ENCODE results near the gene WRNIP1. TPM values are rescaled to one million over a fixed set of nuclear protein-coding genes. Genes with fewer than 3 reads are reported as not detected.

Gene WRNIP1
- total RNA-seq, 1 donor from 2014 or later = 25.3 TPM

- H3K9me3 Mint-ChIP-seq = no peaks in the 10 kb centered on the region
- H2AFZ ChIP-seq (replicated peaks) = no peak overlapping the region
- no peaks in the 10 kb centered on the region for H3K9me3 ChIP-seq (ENCODE audit: low read depth)
- H3K36me3 Mint-ChIP-seq = peaks cover 2% of the 10 kb centered on the region
- no peak overlapping the region for H3K27ac Mint-ChIP-seq
- no peak for DNase-seq (ENCODE audit: low spot score)
- H3K4me2 ChIP-seq = no peak overlapping the region
- H3K4me1 Mint-ChIP-seq = peaks cover 7% of the 10 kb centered on the region
- H3K79me2 ChIP-seq (ENCODE audit: low read depth) = no peaks in the 10 kb centered on the region
- peaks cover 3% of the 10 kb centered on the region for H3K27me3 Mint-ChIP-seq (ENCODE audit: insufficient read depth, low read depth)
- no peak overlapping the region for H3K9ac ChIP-seq
- H3K36me3 ChIP-seq = no peaks in the 10 kb centered on the region
- H3K27ac ChIP-seq = no peak overlapping the region
- TF ChIP-seq, protein P1, sequence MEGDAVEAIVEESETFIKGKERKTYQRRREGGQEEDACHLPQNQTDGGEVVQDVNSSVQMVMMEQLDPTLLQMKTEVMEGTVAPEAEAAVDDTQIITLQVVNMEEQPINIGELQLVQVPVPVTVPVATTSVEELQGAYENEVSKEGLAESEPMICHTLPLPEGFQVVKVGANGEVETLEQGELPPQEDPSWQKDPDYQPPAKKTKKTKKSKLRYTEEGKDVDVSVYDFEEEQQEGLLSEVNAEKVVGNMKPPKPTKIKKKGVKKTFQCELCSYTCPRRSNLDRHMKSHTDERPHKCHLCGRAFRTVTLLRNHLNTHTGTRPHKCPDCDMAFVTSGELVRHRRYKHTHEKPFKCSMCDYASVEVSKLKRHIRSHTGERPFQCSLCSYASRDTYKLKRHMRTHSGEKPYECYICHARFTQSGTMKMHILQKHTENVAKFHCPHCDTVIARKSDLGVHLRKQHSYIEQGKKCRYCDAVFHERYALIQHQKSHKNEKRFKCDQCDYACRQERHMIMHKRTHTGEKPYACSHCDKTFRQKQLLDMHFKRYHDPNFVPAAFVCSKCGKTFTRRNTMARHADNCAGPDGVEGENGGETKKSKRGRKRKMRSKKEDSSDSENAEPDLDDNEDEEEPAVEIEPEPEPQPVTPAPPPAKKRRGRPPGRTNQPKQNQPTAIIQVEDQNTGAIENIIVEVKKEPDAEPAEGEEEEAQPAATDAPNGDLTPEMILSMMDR (IDR thresholded peaks at IDR 0.05) = no peak
- TF ChIP-seq EZH2 (IDR thresholded peaks at IDR 0.05) (no peak), EZH2phosphoT487 (IDR thresholded peaks at IDR 0.05) (no peak)
- no peaks in the 10 kb centered on the region for H4K20me1 ChIP-seq (ENCODE audit: low read depth)
- no peak overlapping the region for H3K4me3 ChIP-seq
- no peaks in the 10 kb centered on the region for H3F3A ChIP-seq (ENCODE audit: low read depth)
- H3K27me3 ChIP-seq = no peaks in the 10 kb centered on the region
- no peak overlapping the region for H3K4me3 Mint-ChIP-seq
- no peaks in the 10 kb centered on the region for H3K4me1 ChIP-seq
Measured at GRCh38 chr6:2834262-2834661, 69.1 kb downstream of the WRNIP1 start.

Other genes with a start within 250 kb of the WRNIP1 start
- gene MYLK4, start 14.5 kb upstream of the WRNIP1 start, total RNA-seq (ENCODE audit: low replicate concordance) = 0.25 TPM in 1 of 2 replicates, not detected in the other
- gene SERPINB1, start 76.5 kb downstream of the WRNIP1 start, total RNA-seq (ENCODE audit: low replicate concordance) = 9.4 and 14.5 TPM in 2 replicates
- 0.59 and 0.94 TPM in 2 replicates for gene SERPINB9, start 137.9 kb downstream of the WRNIP1 start, total RNA-seq (ENCODE audit: low replicate concordance)
- gene SERPINB6, start 206.2 kb downstream of the WRNIP1 start, total RNA-seq (ENCODE audit: low replicate concordance) = 13.3 and 17.4 TPM in 2 replicates
- 17.2 and 19.5 TPM in 2 replicates for gene NQO2, start 234.5 kb downstream of the WRNIP1 start, total RNA-seq (ENCODE audit: low replicate concordance)

Measured in neural progenitor cell (in vitro differentiated cells).